GM21515 (cell line): ENCODE results near the gene NRP1.

Experiments used
- ATAC-seq: cut with Tn5 transposase; IDR thresholded peaks from one replicate; pipeline ENCODE4 v1.9.1; 2021; ENCODE audit not compliant: unreplicated experiment

Gene NRP1

GRCh38 chr10:33133557-33133956 lies 200.9 kb downstream of the NRP1 start:
- ATAC-seq, result no peak

GRCh38 chr10:33132626-33133025 lies 201.8 kb downstream of the NRP1 start:
- ATAC-seq, result peak; percentile 51

- no peak for ATAC-seq
These were observed 204.5 kb downstream of the NRP1 start for GRCh38 chr10:33129996-33130386.

GRCh38 chr10:33129141-33129995 lies 205.1 kb downstream of the NRP1 start:
- no peak for ATAC-seq

- no peak for ATAC-seq
These were observed 206.8 kb downstream of the NRP1 start for GRCh38 chr10:33127622-33128021.
